HG02973 (cell line): ENCODE results near the gene PLEKHG5.

ENCODE experiments used
- ATAC-seq: cut with Tn5 transposase; IDR thresholded peaks from one replicate; pipeline ENCODE4 v1.9.1; 2021; ENCODE audit warnings: moderate library complexity; ENCODE audit not compliant: unreplicated experiment

PLEKHG5 gene

DNA sequence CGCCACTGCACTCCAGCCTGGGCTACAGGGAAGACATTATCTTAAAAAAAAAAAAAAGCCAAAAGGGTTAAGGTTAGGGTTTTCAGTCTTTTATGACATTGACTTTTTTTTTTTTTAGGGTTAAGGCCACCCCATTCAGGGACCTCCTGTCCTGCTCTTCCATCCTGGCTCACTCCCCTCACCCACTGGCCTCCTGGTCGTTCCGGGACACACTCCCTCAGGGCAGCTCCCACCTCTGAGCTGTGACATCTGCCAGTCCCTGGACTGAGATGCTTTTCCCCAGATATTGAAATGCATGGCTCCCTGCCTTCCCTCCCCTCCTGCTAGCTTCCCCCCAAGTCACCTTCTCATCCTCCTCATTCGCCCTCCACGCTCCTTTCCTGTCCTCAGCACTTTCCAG, 9.6 kb downstream of the PLEKHG5 start:
- ATAC-seq: no peak

DNA sequence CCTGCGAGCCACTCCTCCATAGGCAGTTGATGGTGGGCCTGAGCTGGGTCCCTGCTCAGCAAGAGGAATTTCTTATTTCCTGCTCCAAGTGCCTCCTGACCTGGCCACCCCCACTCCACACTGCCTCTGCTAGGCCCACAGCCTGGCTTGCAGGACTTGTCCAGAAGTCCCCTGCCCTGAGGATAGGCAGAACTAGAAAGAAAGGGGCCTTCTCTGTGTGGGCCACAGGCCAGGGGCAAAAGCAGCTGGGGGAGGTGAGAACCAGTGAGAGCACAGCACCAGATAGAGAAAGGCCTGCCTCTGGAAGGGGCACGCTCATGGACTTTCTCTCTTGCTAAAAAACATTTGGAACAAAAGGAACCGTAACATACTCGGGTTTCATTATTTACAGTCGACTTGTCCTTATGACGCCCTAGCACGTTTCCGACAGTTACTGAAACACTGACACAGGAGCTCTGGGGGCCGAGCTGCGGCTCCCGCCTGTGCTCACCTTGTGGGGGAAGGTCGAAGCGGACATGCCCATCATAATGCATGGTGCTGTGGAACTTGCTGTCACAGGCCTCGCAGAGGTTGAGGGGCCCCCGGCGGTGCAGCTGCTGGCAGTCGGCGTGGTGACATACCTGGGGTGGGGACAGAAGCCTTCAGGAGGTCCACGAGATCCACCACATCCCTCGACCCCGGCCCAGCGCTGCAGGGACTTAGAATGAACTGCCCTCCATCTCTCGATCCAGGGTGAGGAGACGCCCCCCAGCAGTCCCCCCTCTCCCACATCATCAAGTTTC, 14.2 kb downstream of the PLEKHG5 start:
- no peak for ATAC-seq

DNA sequence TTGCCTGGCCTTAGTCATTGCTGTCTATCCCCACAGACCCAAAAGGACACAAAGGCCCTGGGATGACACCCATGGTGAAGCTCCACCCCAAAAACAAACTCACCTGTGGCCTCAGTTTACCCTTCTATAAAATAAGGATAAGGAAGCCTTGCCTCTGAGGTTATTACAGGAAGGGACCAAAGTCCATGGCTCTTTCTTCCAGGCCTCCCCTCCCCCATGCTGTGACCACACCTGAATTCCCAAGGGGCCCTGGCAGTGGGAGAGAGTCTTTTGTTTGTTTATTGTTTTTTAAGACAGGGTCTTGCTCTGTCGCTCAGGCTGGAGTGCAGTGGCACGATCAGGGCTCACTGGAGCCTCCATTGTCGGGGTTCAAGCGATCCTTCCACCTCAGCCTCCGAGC, 15.0 kb downstream of the PLEKHG5 start:
- ATAC-seq: no peak

DNA sequence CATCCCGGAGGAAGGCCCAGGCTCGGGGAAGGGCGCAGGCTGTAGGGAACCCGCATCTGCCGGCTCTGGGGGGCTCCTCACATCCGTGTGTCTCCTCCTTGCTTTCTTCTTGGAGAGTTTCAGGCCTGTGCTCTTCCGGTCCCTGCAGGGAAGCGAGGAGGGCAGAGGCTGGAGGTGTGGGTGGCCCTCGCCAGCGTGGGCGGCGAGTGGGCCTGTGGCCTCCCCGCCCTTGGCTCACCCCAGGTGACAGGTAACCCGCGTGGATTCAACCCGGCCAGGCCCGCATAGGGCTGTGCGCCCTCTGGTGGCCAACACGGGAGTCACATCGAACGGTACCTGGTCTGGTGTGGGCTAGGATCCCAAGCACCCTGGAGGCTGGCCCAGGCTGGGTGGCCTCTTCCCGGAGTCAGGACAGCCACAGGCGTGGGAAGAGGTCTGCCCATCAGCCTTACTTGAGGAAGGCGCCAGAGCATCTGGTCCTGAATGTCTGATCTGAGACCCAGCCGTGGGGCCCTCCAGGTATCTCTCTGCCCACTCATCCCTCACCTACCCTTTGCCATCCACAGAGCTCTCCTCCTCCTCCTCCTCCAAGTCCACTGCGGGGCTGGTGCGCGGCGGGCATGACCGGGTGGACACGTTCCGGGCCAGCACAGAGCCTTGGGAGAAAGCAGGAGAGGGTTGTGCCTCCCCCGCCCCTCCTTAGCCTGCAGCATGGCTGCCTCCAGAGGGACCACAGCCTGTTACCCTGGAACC, 15.9 kb downstream of the PLEKHG5 start:
- ATAC-seq: peak; percentile 67

DNA sequence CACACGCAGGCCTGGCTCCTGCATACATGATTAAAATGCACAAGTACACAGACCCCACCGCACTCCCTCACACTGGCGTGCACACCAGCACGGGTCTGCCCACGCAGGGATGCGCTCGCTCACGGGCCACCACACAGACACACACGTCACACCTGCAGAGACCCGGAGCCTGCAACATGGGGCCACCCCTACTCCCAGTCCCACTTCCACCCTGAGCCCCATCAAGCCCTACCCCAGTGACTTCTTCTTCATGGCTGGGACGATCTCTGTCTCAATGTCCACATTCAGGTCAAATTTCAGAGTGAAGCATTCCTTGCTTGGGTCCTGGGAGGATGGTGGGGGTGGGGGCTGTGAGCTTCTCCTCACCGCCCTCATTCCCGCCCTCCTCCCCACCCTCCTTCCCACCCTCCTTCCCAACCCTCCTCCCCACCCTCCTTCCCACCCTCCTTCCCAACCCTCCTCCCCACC, 16.6 kb downstream of the PLEKHG5 start:
- ATAC-seq: no peak

- ATAC-seq: no peak
These were observed 17.3 kb downstream of the PLEKHG5 start for GRCh38 chr1:6473974-6474814.

GRCh38 chr1:6473156-6473555, 18.3 kb downstream of the PLEKHG5 start:
- ATAC-seq: no peak

- ATAC-seq: no peak
These were observed 19.1 kb downstream of the PLEKHG5 start for GRCh38 chr1:6472391-6472790.

GRCh38 chr1:6471970-6472368, 19.5 kb downstream of the PLEKHG5 start:
- ATAC-seq: no peak

- no peak for ATAC-seq
These were observed 20.1 kb downstream of the PLEKHG5 start for GRCh38 chr1:6471086-6471969.

- ATAC-seq: no peak
These were observed 21.1 kb downstream of the PLEKHG5 start for GRCh38 chr1:6470132-6471085.

DNA sequence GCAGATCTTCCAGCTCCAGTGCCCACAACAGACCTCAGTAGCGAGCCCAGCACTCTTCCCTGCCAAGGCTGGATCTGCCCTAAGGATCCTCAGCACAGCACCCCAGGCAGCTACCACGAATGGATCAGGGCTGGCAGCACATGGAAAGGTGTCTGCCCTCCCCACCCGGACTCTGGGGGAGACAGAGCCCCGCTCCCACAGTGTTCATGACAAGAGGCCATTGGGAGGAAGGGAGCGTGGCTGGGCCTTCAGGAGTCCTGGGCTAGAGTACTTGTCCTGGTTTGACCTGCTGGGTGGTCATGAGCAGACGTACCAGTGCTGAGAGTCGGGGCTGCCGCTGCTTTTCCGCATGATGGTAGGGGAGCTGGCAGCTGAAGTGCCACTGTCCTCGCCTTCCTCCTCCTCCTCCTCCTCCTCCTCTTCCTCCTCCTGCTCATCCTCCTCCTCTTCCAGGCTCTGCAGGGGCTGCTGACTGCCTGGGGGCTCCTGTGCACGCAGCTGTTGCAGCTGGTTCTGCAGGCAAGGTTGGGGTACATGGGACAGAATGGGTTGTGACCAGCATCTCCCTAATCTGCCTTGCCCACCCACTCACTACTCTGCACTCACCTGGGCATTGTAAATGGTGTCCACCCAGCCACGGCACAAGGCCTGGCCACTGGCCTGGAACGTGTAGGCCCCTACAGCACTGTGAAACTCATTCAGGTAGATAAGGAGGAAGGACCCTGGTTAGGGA, 22.6 kb downstream of the PLEKHG5 start:
- ATAC-seq: no peak

- no peak for ATAC-seq
These were observed 23.5 kb downstream of the PLEKHG5 start for GRCh38 chr1:6467744-6468688.

DNA sequence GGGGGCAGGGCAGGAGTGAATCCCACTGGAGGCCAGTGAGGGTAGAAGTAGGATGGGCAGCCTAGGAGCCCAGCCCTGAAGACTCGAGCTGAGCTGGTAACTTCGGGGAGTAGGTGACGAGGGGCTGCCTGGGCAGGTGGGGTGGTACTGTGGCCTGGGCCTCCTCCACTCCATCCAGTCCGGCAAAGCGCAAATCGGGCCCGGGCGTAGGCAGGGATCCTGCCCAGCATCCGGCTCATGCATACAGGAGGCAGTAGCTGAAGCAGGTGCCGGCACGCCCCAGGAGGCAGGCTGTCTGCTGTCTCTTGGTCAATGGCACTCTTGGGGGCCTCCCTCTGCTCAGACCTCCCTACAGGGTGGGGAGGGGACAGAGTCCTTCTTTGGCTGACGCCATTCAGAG, 24.2 kb downstream of the PLEKHG5 start:
- ATAC-seq: no peak

- no peak for ATAC-seq
These were observed 24.7 kb downstream of the PLEKHG5 start for GRCh38 chr1:6466751-6467150.

GRCh38 chr1:6466023-6466422, 25.4 kb downstream of the PLEKHG5 start, which contains the start of gene TNFRSF25:
TNFRSF25 (minus strand) TSS chr1:6466173; CDS start chr1:6466107, 66 bp downstream.
- ATAC-seq: no peak

DNA sequence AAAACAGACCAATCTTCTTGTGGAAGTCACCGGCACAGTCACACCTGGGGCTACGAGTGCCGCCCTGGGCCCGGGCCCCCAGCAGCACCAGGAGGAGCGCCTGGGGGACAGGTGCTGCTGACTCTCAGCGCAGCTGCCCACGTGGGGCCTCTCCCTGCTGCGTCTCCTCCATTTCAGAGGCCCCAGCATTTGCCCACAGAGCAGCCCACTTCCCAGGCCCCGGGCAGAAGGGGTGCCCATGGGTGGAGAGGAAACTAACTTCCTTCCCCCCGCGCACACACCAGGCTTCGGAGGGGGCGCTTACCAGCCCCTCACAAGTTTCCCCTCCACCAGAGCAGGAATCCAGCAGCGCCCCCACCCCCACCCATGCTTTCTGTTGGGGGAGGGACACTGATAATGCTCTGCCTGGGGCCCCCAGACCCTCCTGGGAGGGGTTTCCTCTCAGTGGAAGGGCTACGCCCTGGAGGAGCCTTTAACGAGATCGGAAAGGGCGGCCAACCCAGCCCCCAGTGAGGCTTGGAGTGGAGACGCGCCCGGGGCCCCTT, 25.9 kb downstream of the PLEKHG5 start:
- no peak for ATAC-seq
